Right renal cortex interstitium (tissue), 3 donors: ENCODE measurements around the gene SPOCK1. TPM values are rescaled to one million over a fixed set of nuclear protein-coding genes. Genes with fewer than 3 reads are reported as not detected.
"Not testable (repeated sequence)": the region's sequence is repeated elsewhere in the genome, so short reads cannot be mapped to it uniquely, and the experiment has no call there.

ENCODE experiments used
- DNase-seq, 3 donors: peaks; one replicate each; pipeline ENCODE4 v3.0.0-alpha.2; 2013; ENCODE audit warnings: low read depth in 3 of 3, low spot score in 2 of 3
- polyA plus RNA-seq, 3 donors: library from polyadenylated mRNA; unstranded; fragments of 120-200 nt; gene quantifications; one replicate each; pipeline ENCODE4 v1.2.1, GENCODE V29; 2013; ENCODE audit not compliant: insufficient read length in 3 of 3

SPOCK1 gene
- polyA plus RNA-seq, 3 donors = 8.2 to 9.8 (median 9.8) TPM

DNA sequence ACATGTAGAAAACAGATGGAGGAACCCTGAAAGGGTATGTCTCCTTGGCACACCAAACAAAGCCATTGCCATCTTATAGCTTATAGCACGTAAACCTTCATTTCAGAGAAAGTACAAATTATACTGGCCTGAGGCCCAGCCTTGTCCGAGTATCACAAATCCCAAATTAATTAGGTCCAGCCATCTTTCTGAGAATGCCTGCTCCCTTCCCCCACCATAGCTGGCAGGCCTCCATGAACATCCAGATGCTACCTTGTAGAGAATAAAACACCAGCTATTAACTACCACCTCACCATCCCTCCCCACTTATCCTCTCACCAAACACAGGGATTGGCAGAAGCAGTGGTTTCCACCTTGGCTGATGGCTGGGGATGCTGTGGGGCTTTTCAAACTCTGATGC is 224.0 kb downstream of the SPOCK1 start:
- no peak for DNase-seq

- DNase-seq = no peak
Measured at GRCh38 chr5:137273511-137273910, 225.6 kb downstream of the SPOCK1 start.

GRCh38 chr5:137272831-137273230 is 226.3 kb downstream of the SPOCK1 start:
- DNase-seq = no peak

GRCh38 chr5:137269946-137270345 is 229.2 kb downstream of the SPOCK1 start:
- no peak for DNase-seq

DNA sequence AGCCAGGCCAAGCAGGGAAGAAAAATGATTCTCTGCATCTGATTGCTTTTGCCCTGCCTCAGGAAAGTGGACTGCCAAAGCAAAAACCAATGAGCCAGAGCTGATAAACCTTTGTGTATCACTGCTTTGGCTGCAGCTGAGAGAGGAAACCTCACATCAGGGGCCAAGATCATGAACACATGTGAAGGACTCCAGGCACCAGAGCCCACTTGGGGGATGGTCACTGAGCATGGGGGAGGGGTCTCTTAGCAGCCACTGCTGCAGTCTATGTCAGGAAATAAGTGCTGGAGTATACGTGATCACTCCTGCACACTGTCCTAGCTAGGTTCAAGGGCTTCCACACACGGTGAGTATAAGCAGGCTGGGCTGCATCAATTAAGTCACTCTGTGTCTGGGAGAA is 229.9 kb downstream of the SPOCK1 start:
- DNase-seq = no peak

DNA sequence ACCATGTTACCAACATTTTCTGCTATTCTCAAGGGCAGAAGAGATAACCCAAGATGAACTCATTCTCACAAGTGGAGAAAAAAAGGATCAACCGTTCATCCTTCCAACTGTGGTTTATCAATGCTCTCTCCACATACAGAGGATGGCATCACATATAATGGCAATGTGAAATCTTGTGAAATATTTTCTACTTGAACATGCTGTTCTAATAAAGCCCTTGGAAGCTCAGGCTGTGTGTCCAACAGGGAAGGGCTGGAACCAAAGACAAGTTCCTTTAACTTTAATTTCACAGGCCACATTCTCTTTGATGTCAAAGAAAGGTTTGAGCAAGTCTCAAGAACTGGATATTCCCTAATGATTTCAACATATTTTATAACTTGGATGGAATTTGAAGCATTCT is 230.5 kb downstream of the SPOCK1 start:
- no peak for DNase-seq

- no peak for DNase-seq
Measured at GRCh38 chr5:137266186-137266585, 232.9 kb downstream of the SPOCK1 start.

GRCh38 chr5:137265457-137265856 is 233.7 kb downstream of the SPOCK1 start:
- DNase-seq = no peak

DNA sequence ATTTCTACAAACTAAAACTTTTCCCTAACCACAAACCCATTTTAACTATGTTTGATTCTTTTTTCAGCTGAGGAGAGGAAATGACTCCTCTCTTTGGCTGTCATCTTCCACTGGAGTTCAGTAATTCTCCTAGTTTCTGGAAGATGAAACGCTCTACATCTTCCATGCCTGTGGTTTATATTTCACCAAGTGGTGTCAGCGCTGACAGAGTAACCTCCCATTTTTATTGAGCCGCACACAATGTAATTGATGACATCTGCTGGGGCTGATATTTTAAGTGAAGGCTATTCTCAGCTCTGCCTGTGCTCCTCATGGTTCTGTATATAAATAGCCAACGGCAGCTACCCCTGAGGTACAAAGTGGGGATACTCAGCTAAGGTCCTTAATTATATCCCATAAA is 234.6 kb downstream of the SPOCK1 start:
- DNase-seq = no peak

DNA sequence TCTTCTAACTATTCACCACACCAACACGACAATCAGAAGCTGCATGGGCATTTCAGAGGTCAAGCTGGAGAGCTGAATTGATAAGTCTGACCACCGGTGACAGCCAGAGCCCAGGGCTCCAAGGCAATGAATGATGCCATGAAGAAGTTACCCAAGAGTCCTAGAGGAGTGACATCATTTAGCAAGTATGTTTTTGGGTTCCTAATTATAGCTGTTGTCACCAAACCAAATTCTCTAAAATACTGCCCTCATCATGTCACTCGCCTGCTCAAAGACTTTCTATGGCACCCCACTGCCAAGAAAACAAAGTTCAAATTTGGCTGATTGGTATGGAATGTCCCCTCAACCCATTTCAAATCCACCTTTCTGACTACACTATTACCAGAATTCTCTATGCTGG is 235.1 kb downstream of the SPOCK1 start:
- no peak for DNase-seq

GRCh38 chr5:137263371-137264005 is 235.6 kb downstream of the SPOCK1 start:
- DNase-seq = no peak

GRCh38 chr5:137262818-137263217 is 236.3 kb downstream of the SPOCK1 start:
- DNase-seq = no peak

DNA sequence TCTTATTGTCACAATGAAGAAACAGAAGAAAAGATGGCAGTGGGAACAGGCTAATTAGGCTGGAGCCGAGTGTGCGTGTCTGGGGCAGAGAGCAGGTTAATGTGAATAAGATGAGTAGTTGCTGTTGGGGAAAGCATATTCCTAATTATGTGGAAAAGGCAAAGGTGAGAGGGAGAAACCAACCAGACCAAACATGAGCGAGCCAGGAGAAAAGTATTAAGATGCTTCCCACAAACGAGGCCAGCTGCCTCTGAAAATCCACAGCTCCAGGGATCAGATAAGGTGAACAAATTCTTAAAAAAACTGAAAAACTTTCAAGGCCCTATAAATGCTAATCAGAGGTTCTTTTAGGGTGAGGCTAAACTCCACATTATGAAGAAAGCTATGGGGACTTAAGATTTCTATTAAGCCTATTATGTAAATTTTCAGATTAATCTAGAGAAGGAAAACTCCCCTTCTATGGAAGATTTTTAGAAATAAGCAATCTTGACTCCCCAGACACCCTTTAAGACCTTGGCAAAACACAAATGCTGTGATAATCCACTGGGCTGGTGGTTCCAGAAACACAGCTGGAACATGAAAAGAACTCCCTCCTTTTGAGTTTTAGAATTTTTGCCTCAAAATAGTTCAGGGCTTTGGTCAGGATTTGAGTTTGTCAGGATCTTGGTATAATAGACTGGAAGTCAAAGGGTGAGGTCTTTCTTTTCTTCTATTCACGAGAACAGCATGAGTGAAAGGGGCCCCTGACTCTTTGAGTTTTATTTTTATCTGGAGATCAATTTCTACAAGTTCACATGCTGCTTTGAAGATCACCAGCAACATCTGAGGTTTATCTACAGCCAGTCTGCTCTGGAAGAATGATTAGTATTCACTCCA is 238.1 kb downstream of the SPOCK1 start:
- DNase-seq = no peak

- not testable (repeated sequence) for DNase-seq
Measured at GRCh38 chr5:137259115-137259514, 240.0 kb downstream of the SPOCK1 start.

- DNase-seq = no peak
Measured at GRCh38 chr5:137254119-137255090, 244.7 kb downstream of the SPOCK1 start.

GRCh38 chr5:137252512-137252911 is 246.6 kb downstream of the SPOCK1 start:
- DNase-seq = no peak

DNA sequence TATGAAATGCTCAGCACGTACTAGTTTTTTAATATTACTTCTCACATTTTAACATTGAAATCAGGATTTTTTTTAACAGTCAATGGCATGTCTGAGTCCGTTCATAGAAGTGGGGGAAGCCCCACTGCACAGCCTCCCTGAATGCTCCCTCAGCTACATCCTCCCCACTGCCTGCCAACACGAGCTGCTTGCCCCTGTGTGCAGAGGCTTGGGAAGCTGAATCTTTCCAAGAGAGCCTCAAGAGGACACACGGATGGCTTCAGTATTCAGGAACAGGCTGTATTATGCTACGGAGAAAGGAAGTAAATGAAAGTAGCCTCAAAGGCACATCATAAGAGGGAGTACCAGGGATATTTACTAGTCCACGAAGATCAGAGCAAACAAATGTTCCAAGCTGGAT is 248.7 kb downstream of the SPOCK1 start:
- DNase-seq = no peak

DNA sequence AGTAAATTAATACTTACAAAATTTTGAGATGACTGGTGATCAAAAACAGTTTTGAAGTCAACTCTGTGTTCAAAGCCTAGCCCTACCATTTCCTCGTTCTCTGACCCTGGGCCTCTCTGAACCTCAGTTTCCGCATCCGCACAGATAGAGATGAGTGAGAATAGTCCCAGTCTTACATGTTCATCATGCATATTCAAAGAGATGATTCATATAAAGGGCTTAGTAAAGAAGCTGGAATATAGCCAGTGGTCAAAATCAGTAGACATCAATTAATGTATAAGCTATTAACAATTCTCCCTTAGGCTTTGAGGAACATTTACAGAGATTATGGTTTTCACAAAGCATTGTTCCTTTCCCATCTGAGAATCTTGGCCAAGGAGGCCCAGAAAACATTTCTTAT is 250.6 kb downstream of the SPOCK1 start:
- DNase-seq = no peak

DNA sequence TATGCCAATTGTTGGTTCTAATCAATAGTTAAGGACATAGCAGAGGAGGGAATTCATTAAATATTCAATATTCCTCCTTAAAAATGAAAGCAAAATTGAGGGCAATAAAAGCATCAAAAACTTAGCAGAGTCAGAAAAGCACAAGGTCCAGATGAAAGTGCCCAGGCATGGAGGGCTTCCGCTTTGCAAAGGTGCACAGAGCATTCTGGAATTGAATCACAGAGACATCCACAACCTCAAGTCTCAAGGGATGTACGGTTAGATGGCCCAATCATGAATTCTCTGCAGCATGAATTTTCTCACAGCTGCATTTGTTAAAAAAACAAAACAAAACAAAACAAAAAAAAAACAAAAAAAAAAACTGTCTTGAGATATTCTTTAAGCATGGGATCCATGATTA is 253.7 kb downstream of the SPOCK1 start:
- no peak for DNase-seq

GRCh38 chr5:137240285-137240684 is 258.8 kb downstream of the SPOCK1 start:
- DNase-seq = no peak
